ENCODE results near the gene CD99. TPM values are rescaled to one million over a fixed set of nuclear protein-coding genes. Genes with fewer than 3 reads are reported as not detected.

Gene CD99
- 239 TPM for total RNA-seq (2013)
- 100 to 1,000 TPM; 159 to 217 (median 184) TPM for polyA plus RNA-seq
- 74.0 and 128 TPM in 2 replicates for polyA minus RNA-seq
- 83.3 to 157 (median 115) reads per million in 11 experiments for total RNA-seq

DNA sequence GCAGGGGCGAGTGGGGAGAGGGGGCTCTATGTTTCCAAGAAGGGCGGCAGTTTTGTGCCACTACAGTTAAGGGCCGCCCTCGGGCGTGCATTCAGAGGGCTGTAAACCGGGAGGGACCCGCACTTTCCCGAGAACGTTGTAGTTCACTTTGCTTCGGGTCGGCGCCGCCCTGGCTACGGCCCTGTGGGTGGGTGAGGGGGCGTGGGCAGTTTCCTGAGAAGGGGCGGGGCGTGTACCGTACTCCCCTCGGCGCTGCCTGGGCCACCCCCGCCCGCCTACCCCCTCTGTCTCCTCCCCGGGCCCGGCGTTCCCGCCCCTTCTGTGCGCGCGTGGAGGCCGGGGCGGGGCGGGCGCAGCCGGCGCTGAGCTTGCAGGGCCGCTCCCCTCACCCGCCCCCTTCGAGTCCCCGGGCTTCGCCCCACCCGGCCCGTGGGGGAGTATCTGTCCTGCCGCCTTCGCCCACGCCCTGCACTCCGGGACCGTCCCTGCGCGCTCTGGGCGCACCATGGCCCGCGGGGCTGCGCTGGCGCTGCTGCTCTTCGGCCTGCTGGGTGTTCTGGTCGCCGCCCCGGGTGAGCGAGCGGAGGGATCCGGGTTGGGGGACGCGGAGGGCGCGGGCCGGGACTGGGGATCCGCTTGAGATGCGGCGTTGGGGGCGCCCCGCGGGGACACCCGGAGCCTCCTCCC, at the start of gene CD99:
Gene CD99, plus strand, starts transcription at position 440 of the 687 bp plus-strand sequence. Its CDS starts 66 bp downstream, at position 506.
- intact Hi-C loops (cut with micrococcal nuclease) = no loop called here
- Histone ChIP-seq H3K27me3 (ENCODE audit: control insufficient read depth in 2 of 2, insufficient read depth in 2 of 2, low read length in 2 of 2) (no peaks in the 10 kb centered on the region), H3K79me2 (ENCODE audit: insufficient read depth, low read length) (peaks cover 49% of the 10 kb centered on the region), H3K9ac (ENCODE audit: insufficient read depth, low read length, poor library complexity, severe bottlenecking) (peak within 1 kb of the TSS; percentile 83), H4K20me1 (ENCODE audit: insufficient read depth, low read length) (peaks cover 13% of the 10 kb centered on the region), H3K4me1 (ENCODE audit: control insufficient read depth in 1 of 2, insufficient read depth in 2 of 2, low read length in 2 of 2) (peaks cover 37 to 45% of the 10 kb centered on the region in 2 donors), H3K36me3 (replicated peaks in 1 of 2; ENCODE audit: control insufficient read depth in 1 of 2, insufficient read depth in 2 of 2, low read length in 2 of 2) (no peaks in the 10 kb centered on the region), H2AFZ (ENCODE audit: insufficient read depth, low read depth, low read length, poor library complexity, severe bottlenecking) (peak within 1 kb of the TSS; percentile 75), H3K4me3 (replicated peaks in 1 of 3; ENCODE audit: low read depth in 2 of 3, low read length in 3 of 3) (peak within 1 kb of the TSS; percentile 73 to 90 (median 85)), H3K27ac (ENCODE audit: low read depth in 1 of 2, low read length in 2 of 2) (peak within 1 kb of the TSS; percentile 64 to 83), H3K4me2 (replicated peaks; ENCODE audit: extremely low read depth, low read length, poor library complexity, severe bottlenecking) (peak within 1 kb of the TSS; percentile 80), H3K9me3 (replicated peaks in 1 of 2; ENCODE audit: control insufficient read depth in 1 of 2, insufficient read depth in 1 of 2, low read length in 2 of 2) (no peaks in the 10 kb centered on the region)
- H3K27ac Mint-ChIP-seq = peak within 1 kb of the TSS; percentile 78 to 97 (median 91)
- peak within 1 kb of the TSS; percentile 98 for H3K4me3 Mint-ChIP-seq
- TF ChIP-seq, protein P1, sequence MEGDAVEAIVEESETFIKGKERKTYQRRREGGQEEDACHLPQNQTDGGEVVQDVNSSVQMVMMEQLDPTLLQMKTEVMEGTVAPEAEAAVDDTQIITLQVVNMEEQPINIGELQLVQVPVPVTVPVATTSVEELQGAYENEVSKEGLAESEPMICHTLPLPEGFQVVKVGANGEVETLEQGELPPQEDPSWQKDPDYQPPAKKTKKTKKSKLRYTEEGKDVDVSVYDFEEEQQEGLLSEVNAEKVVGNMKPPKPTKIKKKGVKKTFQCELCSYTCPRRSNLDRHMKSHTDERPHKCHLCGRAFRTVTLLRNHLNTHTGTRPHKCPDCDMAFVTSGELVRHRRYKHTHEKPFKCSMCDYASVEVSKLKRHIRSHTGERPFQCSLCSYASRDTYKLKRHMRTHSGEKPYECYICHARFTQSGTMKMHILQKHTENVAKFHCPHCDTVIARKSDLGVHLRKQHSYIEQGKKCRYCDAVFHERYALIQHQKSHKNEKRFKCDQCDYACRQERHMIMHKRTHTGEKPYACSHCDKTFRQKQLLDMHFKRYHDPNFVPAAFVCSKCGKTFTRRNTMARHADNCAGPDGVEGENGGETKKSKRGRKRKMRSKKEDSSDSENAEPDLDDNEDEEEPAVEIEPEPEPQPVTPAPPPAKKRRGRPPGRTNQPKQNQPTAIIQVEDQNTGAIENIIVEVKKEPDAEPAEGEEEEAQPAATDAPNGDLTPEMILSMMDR (IDR thresholded peaks at IDR 0.05) = no peak
- H3K27me3 Mint-ChIP-seq (ENCODE audit: low read depth in 3 of 3) = peaks cover 8 to 22% (median 9%) of the 10 kb centered on the region in 3 donors
- H3K9me3 Mint-ChIP-seq = no peaks in the 10 kb centered on the region
- under 1% methylated on average over 51 of the region's 73 CpGs for WGBS (ENCODE audit: insufficient coverage)
- peaks cover 15 to 28% of the 10 kb centered on the region in 2 donors for H3K36me3 Mint-ChIP-seq
- peaks cover 39% of the 10 kb centered on the region for H3K4me1 Mint-ChIP-seq
- DNase-seq = peak; percentile 74 to 80 (median 79)

DNA sequence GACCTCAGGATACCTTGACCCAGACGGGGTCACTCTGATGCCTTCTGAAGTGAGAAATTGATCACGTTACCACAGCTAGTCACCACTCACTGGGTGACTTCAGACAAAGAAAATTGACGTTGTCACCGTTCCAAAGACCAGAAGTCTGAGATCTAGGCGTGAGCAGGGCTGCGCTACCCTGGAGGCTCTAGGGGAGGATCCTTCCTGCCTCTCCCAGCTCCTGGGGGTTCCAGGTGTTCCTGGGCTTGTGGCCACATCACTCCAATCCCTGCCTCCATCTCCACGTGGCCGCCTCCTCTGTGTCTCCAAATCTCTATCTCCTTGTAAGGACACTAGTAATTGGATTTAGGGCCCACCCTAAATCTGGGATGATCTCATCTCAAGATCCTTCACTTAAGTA, 48.9 kb upstream of the CD99 start:
- intact Hi-C loops (cut with micrococcal nuclease) = loop anchor here in 1 of 2 donors (10.0 kb wide), 1 partner anchor 93 kb away; no protein-coding TSS in a partner anchor
- no peak for DNase-seq
- H3K9me3 ChIP-seq (replicated peaks in 1 of 2; ENCODE audit: control insufficient read depth in 1 of 2, insufficient read depth in 1 of 2, low read length in 2 of 2) = no peaks in the 10 kb centered on the region
- peak overlapping the region in 1 of 7 donors; percentile 54 for H3K27ac Mint-ChIP-seq
- H3K4me3 ChIP-seq (replicated peaks in 1 of 3; ENCODE audit: low read depth in 2 of 3, low read length in 3 of 3) = no peak overlapping the region
- peaks cover 52 to 57% of the 10 kb centered on the region in 2 donors for H3K36me3 Mint-ChIP-seq
- TF ChIP-seq, protein P1 (IDR thresholded peaks at IDR 0.05) = no peak
- H3K4me3 Mint-ChIP-seq = no peak overlapping the region
- 92% methylated on average over 6 of the region's 8 CpGs for WGBS (ENCODE audit: insufficient coverage)
- H3K79me2 ChIP-seq (ENCODE audit: insufficient read depth, low read length) = no peaks in the 10 kb centered on the region
- no peak overlapping the region for H3K27ac ChIP-seq (ENCODE audit: low read depth in 1 of 2, low read length in 2 of 2)
- H4K20me1 ChIP-seq (ENCODE audit: insufficient read depth, low read length) = no peaks in the 10 kb centered on the region
- no peak overlapping the region for H3K9ac ChIP-seq (ENCODE audit: insufficient read depth, low read length, poor library complexity, severe bottlenecking)
- H3K4me1 Mint-ChIP-seq = peaks cover 22% of the 10 kb centered on the region
- peaks cover 0 to 4% (median 0%) of the 10 kb centered on the region in 7 donors for H3K9me3 Mint-ChIP-seq
- no peaks in the 10 kb centered on the region for H3K27me3 ChIP-seq (ENCODE audit: control insufficient read depth in 2 of 2, insufficient read depth in 2 of 2, low read length in 2 of 2)
- H3K4me2 ChIP-seq (replicated peaks; ENCODE audit: extremely low read depth, low read length, poor library complexity, severe bottlenecking) = no peak overlapping the region
- no peaks in the 10 kb centered on the region for H3K27me3 Mint-ChIP-seq (ENCODE audit: low read depth in 3 of 3)
- peaks cover 13 to 14% of the 10 kb centered on the region in 2 donors for H3K4me1 ChIP-seq (ENCODE audit: control insufficient read depth in 1 of 2, insufficient read depth in 2 of 2, low read length in 2 of 2)
- H3K36me3 ChIP-seq (replicated peaks in 1 of 2; ENCODE audit: control insufficient read depth in 1 of 2, insufficient read depth in 2 of 2, low read length in 2 of 2) = peaks cover 10 to 44% of the 10 kb centered on the region in 2 donors
- no peak overlapping the region for H2AFZ ChIP-seq (ENCODE audit: insufficient read depth, low read depth, low read length, poor library complexity, severe bottlenecking)

Data from CD14-positive monocyte (primary cell).